ENCODE data around the gene TANK. TPM values are rescaled to one million over a fixed set of nuclear protein-coding genes. Genes with fewer than 3 reads are reported as not detected.
"Not testable (repeated sequence)": the region's sequence is repeated elsewhere in the genome, so short reads cannot be mapped to it uniquely, and the experiment has no call there.

The TANK gene
- total RNA-seq, 1 experiment from 2014 or later: 46.8 TPM

DNA sequence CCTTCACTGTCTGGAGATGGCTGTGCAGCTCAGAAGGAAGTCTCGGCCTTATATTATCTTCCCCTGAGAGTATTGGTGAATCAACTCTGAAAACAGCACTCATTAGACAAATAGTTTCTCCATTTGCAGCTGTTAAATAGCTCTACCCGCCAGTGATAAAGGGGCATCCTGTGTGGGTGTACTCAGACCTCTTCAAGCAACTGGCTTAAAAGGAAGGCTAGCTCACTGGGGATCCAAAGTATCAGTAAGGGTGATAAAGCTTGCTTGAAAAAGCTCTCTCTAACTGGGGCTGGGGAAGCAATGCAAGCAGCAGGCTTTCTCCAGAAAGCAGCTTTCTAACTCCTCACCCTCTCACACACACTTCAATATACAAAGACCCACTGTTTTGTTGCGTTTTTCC, 83.1 kb downstream of the TANK start:
- in situ Hi-C loops (cut with HindIII; ENCODE audit: low pct_unique_long_range_greater_than_20kb, low sequenced_read_pairs): no loop called here
- no peak for DNase-seq (ENCODE audit: low read depth)

DNA sequence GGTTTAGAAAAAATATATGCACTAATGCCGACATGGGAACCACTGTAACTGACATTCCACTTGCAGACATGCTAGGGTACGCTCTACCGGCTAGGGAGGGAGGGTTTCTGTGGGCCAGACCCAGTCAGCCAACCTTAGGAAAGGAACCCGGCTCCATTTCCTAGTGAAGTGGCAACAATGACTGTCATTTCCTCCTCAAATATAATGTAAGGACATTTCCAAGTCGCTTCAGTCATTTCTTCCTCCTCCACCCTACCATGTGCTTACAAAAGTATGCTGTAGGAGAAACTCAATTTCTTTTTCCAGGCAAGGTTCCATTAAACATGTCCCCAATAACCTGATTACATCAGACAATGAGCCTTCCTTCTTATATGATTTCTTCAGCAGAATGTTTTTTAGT, 83.7 kb downstream of the TANK start:
- in situ Hi-C loops (cut with HindIII; ENCODE audit: low pct_unique_long_range_greater_than_20kb, low sequenced_read_pairs): no loop called here
- DNase-seq (ENCODE audit: low read depth): no peak

DNA sequence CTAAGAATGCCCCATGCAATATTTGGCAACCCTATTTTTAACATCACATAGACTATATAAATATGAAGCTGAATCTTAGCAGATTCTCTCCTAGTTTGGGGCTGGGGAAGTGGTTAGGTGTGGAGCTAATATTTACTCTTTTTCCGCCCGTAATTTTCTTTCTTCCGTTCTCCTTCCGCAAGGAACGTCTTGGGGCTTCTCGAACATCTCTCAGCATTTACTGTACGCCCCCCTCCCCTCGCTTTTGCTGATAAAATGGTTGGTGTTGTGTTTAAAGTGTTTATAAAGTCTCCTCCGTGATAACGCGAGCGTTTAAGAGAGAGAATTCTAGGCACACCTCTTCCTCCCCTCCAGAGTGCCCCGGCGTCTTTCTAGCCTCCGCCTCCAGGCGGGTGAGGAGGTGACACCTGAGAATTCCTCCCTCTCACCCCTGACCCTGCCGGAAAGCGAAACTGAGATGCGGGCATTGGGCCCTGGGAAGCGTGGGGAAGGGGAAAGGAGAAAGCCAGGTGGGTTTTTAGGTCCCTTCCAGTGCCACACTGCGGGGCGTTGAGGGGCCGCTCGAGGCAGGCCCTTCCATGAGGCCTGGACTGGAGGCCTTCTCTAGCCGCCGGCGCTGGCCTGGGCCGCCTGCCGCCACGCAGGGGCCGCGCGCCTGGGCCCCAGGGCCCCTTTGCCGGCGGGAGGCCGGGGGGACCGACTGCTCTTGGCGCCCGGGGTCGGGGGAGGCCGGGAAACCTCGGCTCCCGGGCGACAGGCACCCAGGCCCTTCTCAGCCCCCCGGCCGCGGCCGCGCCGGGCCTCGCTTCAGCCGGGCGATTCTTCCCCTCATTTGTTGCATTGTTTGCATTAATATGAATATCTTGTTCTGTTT, 84.4 kb downstream of the TANK start:
- DNase-seq (ENCODE audit: low read depth); in situ Hi-C loops (cut with HindIII; ENCODE audit: low pct_unique_long_range_greater_than_20kb, low sequenced_read_pairs): not testable (repeated sequence)

DNA sequence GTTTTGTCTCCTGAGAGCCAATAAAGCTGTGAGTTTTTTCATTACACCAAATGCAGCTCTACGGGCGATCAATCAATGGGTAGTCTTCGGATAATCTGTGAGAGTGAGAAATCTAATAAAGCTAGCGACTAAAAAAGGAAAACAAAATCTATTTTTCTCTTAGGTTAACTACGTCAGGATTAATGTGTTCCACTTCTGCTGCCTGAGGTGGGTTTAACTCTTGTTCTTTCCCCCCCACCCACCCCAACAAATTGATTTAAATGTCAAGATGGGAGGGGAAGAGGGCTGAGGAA, 85.0 kb downstream of the TANK start:
- in situ Hi-C loops (cut with HindIII; ENCODE audit: low pct_unique_long_range_greater_than_20kb, low sequenced_read_pairs): no loop called here

DNA sequence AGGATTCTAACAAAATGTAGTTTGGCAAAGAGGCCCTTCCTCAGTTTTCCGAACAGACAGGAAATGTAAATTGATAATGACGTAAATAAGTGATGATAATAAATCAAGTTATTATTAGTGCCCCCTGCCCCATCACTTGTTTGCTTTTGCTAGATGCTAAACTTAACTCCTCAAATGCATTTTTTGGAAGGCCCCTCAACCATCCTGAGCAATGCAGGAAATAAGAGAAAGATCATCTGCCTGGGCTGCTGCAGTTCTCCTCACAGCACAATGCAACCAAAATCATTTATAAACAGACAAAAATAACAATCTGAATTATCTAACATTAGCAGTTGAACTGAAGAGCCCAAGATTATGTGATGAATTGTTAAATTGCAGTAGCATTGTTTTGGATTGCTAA, 85.4 kb downstream of the TANK start:
- in situ Hi-C loops (cut with HindIII; ENCODE audit: low pct_unique_long_range_greater_than_20kb, low sequenced_read_pairs): no loop called here

More for the DNA sequence above, 85.0 kb downstream of the TANK start:
- DNase-seq (ENCODE audit: low read depth): no peak

DNA sequence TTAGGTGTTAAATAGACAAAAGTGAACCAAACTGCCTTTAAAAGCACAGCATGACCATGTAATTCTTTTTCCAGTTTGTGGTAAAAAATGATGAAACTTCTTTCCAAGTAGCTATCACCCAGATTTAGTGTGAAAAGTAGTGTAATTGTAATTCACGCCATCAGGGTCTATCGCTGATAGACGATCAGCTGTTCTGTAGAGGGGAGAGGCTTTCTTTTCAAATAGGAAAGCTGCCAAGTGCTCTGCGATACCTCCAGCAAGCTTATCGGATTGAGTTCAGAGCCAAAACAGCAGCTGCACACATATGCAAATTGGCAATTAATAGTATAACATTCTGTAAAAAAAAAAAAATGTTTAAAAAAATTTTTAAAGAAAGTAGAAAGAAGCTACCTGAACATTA, 86.1 kb downstream of the TANK start:
- no peak for DNase-seq (ENCODE audit: low read depth)
- in situ Hi-C loops (cut with HindIII; ENCODE audit: low pct_unique_long_range_greater_than_20kb, low sequenced_read_pairs): no loop called here

More for the DNA sequence above, 85.4 kb downstream of the TANK start:
- DNase-seq (ENCODE audit: low read depth): no peak

DNA sequence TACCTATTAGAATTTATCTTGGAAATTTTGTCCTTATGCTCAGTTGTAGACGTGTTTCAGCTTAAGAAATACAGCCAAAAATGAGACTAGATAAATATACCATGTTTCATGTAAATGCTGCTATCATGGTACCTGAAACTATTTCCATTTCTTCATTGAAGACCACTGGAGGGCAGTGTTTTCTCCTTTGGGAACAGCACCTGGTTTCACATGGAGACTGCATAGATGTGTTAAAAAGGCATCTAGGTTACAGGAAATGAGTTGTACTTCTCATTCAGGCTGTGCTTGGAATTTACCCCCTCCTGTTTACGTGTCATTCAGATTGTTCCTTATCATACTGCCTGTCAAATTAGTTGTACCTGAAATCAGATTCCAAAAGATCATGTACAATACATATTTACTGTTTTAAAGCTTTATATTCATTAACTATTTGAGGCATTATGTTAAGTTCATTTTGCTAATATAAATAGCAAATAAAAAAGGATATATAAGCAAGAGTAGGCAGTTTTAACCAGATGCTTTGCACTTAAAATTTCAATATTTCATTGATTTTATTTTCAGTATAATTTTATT, 90.7 kb downstream of the TANK start:
- in situ Hi-C loops (cut with HindIII; ENCODE audit: low pct_unique_long_range_greater_than_20kb, low sequenced_read_pairs): no loop called here
- DNase-seq (ENCODE audit: low read depth): peak; percentile 30

DNA sequence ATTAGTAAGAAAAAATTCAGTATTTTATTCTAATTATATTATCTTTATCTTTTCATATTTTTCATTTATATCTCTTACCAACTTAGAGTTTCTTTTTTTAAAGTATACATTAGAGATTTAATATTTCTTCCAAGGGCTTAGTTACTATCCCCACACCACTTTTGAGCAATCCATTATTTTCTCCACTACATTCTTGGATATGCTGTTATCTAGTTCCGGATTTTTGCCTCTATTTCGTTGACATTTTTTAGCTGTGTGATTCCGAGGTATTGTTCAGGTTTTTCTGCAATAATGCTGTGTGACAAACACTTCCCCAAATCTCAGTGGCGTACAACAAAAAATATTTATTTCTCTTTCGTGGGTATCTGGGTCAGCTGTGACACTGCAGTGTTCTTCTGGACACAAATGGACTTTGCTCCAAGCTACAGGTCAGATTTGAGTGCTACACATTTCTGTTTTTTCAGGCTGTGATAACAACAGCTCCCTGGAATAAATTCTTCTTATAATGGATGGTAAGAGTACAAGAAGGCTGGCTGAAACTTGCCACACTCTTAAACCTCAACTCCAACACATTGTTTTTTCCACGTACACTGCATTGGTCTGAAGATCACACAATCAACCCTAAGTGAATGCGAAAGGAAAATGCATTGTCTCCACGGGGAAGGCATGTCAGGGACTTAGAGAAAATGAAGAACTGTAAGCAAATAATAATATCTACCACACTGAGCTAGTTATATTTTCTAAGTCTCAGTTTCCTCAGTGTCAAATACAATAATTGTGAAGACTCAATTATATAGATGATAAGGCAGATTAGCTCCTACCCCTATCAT, 97.1 kb downstream of the TANK start:
- in situ Hi-C loops (cut with HindIII; ENCODE audit: low pct_unique_long_range_greater_than_20kb, low sequenced_read_pairs): no loop called here
- no peak for DNase-seq (ENCODE audit: low read depth)

DNA sequence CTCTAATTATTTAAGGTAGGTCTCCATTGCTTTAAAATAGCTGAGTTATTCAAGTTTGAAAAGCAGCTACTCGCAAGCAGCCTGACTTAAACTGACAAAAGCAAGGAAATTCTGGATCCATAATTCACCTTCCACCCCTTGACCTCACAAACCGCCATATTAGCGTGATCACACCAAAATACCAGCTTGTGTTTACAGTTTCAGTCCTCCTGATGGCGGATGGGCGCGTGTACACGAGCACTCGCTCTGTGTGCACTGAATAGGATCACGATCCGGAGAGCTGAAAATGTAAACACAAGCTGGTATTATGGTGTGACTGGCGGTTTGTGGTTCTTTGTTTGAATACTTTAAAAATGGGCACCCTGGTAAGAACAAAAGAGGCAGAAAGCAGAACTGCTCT, 105.6 kb downstream of the TANK start:
- no peak for DNase-seq (ENCODE audit: low read depth)
- in situ Hi-C loops (cut with HindIII; ENCODE audit: low pct_unique_long_range_greater_than_20kb, low sequenced_read_pairs): no loop called here

DNA sequence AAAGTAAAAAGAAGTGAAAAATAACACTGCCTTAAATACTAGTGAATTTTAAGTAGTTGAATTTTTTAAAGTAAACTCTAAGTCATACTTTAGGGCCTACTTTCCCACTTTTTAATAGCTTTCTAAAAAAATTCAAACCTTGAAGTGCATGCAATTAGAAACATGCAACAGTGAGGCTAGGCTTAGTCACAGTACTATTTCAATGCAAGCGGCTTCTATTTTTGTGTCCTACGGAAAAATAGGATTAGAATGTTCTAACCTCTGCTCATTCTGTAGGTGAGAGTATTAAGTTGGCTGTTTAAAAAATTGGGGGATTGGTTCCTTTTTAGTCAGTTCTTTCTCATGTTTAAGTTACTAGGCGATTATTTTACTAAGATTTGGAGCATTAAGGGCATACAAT, 108.9 kb downstream of the TANK start:
- no peak for DNase-seq (ENCODE audit: low read depth)
- in situ Hi-C loops (cut with HindIII; ENCODE audit: low pct_unique_long_range_greater_than_20kb, low sequenced_read_pairs): no loop called here

DNA sequence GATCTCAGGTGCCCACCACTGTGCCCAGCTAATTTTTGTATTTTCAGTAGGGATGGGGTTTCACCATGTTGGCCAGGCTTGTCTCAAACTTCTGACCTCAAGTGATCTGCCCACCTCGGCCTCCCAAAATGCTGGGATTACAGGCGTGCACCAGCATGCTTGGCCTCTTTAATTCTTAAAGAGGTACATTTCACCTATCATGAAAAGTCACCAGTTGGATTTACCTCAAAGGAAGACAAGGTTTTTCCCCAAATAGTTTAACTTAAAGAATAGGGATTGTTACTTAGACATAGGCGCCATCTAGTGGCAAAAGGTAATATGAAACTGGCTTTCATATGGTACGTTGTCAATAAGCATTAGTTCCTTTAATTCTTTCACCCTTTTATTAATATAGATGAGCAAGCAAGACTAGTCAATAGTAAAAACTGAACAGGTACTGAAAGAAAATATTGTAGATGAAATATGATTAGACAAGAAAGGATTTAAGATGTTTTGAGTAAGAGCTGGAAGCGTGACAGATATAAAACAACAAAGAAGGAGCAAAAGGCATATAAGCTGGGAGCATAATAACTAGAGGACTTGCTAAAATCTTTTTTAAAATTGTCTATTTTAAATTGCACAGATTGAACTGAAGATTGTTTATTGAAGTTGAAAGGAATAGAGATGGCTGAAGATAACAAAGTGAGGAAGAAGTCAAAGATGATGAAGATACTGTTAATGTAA, 113.0 kb downstream of the TANK start:
- peak; percentile 28 for DNase-seq (ENCODE audit: low read depth)
- in situ Hi-C loops (cut with HindIII; ENCODE audit: low pct_unique_long_range_greater_than_20kb, low sequenced_read_pairs): no loop called here

DNA sequence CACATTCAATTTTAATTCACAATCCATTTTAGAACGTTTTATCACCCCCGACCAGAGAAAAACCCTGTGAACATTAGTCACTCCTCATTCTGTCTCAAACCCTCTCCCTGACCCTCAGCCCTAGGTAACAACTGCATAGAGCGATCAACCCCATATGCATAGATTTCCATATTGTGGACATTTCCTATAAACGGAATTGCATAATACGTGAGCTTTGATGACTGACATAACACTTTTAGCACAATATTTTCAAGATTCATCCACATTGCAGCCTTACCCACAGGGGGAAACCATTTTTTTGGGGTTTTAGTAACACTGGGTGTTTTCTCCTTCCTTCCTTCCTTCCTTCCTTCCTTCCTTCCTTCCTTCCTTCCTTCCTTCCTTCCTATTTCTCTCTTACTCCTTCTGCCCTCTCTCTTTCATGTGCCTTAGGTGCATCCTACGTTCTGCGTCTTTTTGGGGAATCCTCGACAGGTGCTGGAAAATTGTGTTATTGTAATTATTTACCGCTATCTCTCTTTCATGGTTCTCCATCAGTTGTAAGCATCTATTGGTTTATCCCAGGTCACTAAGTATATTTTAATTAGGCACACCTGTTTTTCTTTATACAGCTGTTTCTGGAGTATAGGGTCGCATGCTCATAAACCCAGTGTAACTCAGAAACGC, 118.5 kb downstream of the TANK start:
- in situ Hi-C loops (cut with HindIII; ENCODE audit: low pct_unique_long_range_greater_than_20kb, low sequenced_read_pairs): not testable (repeated sequence)
- peak; percentile 6 for DNase-seq (ENCODE audit: low read depth)

DNA sequence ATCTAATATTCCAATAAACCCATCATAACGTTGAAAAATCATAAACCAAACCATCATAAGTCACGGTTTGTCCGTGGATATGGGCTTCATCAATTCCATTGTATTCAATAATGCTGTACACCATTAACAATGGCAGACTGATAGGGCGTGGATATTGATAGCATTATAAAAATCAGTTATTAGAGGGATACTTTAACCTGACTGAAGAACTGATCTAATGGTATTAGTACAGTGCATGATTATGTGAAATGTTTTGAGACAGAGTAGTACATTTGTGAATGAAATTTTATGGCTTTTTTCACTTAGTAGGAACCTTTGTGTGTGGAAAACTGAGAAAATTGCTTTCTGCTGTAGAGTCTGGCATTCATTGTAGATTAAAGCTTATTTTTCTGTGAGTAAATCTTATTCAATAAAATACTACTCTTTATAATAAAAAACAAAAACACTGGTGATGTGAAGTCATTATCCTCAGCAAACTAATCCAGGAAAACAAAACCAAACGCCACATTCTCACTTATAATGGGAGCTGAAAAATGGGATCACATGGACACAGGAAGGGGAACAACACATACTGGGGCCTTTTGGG, 119.1 kb downstream of the TANK start:
- DNase-seq (ENCODE audit: low read depth); in situ Hi-C loops (cut with HindIII; ENCODE audit: low pct_unique_long_range_greater_than_20kb, low sequenced_read_pairs): not testable (repeated sequence)

DNA sequence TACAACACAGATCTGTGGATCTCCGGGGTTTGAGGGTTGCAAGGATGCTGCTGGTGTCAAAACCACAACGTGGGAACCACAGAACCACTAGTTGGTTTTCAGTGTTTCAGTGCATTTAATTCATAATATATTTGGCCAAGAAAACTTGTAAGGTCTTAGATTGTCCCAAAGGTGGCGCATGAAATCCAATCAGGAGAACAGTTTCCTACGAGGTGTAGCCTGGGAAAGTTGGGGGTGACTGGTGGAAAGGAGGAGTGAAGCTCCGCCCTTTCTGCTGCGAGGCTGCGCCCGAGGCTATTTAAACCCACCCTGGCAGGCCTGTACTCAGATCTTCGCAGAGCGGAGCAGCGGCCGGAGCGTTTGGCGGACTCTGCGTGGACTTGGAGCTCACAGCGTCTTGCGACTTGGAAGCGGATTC, 120.7 kb downstream of the TANK start:
- DNase-seq (ENCODE audit: low read depth); in situ Hi-C loops (cut with HindIII; ENCODE audit: low pct_unique_long_range_greater_than_20kb, low sequenced_read_pairs): not testable (repeated sequence)

DNA sequence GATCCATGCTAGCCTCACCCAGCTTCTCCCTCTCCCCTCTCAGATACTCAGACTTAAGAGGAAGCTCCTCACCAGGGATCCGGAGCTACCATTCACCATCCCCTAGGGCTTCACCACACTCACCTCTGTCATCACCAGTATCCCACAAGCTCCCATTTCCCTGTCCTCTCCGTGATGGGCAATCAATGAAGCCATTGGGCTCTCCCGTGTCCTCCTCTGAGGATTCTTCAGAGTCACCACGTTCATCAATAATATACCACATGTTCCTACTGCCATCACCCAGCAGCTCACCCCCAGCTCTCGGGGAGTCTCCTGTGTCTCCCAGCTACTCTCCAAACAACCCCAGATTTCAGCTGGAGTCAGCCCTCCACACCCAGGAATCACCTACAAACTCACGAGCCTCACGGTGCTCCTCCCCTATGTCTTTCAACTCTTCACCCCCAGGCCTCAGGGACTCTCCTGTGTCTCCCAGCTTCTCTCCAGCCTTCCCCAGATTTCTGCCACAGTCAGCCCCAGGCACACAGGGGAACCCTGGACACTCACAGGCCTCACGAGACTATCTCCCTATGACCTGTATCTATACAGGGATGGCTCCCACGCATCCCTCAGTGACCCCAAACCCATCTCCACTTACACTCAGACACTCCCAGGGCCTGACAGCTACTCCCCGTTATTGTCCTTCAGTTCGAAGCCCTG, 121.5 kb downstream of the TANK start:
- DNase-seq (ENCODE audit: low read depth); in situ Hi-C loops (cut with HindIII; ENCODE audit: low pct_unique_long_range_greater_than_20kb, low sequenced_read_pairs): not testable (repeated sequence)

DNA sequence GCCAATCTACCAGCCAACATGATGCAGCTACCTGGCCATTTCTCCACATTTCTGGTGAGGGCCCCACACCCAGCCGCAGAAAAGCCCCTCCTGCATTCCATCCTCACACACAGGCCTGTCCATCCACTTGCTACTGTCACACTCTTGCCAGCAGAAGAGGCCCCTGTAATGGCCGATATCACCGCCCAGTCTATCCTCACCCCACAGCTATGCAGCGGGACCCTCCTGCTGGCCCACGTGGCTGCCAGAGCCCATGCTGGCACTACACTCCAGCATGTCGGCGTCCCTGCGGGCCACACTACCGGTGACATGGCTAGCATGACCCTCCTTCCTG, 122.0 kb downstream of the TANK start:
- in situ Hi-C loops (cut with HindIII; ENCODE audit: low pct_unique_long_range_greater_than_20kb, low sequenced_read_pairs); DNase-seq (ENCODE audit: low read depth): not testable (repeated sequence)

DNA sequence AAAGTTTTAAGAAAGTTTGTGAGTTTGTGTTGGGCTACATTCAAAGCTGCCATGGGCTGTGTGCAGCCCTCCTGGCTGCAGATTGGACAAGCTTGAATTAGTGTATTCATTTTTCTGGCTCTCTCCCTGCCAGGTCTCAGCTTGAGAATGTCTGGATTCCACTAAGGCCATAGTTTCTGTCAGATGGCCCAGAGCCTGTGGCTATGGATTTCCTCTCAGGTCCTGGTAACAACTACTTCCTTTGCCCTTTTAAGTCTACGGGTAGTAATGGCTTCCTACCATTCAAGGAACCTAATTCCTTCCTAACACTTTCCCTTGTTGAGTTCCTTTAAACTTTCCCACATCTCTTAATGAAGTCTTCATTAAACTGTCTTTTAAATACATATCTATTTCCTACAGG, 123.7 kb downstream of the TANK start:
- no peak for DNase-seq (ENCODE audit: low read depth)
- in situ Hi-C loops (cut with HindIII; ENCODE audit: low pct_unique_long_range_greater_than_20kb, low sequenced_read_pairs): no loop called here

Measured in Caki2 (cell line).